Epithelial cell of proximal tubule (primary cell): ENCODE results near the gene MOB3A. TPM values are rescaled to one million over a fixed set of nuclear protein-coding genes. Genes with fewer than 3 reads are reported as not detected.

Source experiments
- DNase-seq: peaks from one replicate; pipeline ENCODE4 v3.0.0-alpha.2; 2011; ENCODE audit warnings: low read depth
- H3K4me3 ChIP-seq: 2 replicates; pipeline ENCODE4 v1.5.1; 2011; ENCODE audit warnings: low read depth, mild to moderate bottlenecking, low read length
- total RNA-seq: library from RNA; depleted of rRNA; stranded (reverse); fragments of >200 nt; gene quantifications from 2 replicates; pipeline ENCODE4 v1.2.3, GENCODE V29; 2015
- TF ChIP-seq, protein P1 (sequence below): conservative IDR thresholded peaks from 2 replicates; pipeline ENCODE4 v1.5.1; 2012; ENCODE audit warnings: low read depth, mild to moderate bottlenecking, low read length

The MOB3A gene
- total RNA-seq, 1 donor from 2014 or later = 29.9 TPM

DNA sequence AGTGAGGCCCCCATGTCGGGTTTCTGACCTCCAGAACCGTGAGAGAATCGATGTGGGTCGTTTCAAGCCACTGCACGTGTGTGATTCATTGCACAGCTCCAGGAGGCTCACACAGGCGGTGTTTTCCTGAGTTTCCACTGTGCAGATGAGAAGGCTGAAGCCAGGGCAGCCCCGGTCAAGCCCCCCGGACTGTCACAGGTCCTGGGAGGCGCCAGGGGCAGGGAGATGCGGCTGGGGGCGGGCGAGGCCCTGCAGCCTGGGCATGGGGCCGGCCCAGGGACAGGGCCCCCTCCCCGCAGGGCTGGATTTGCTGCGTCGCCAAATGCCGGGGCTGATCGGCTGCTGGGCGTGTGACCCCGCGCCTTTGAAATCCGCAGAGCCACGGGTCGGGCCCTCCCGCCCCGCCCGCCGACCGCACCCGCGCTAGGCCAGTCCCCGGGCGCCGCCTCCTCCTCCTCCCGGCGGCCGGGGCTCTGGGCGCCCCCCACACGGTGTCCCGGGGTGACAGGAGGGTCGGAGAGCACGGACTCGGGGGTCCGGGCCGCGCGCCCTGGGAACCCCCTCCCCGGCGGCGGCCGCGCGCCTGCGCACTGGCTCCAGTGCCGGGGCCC lies 35.1 kb downstream of the MOB3A start:
- peak; percentile 73 for DNase-seq
- peak overlapping the region; percentile 56 for H3K4me3 ChIP-seq
- TF ChIP-seq, protein P1, sequence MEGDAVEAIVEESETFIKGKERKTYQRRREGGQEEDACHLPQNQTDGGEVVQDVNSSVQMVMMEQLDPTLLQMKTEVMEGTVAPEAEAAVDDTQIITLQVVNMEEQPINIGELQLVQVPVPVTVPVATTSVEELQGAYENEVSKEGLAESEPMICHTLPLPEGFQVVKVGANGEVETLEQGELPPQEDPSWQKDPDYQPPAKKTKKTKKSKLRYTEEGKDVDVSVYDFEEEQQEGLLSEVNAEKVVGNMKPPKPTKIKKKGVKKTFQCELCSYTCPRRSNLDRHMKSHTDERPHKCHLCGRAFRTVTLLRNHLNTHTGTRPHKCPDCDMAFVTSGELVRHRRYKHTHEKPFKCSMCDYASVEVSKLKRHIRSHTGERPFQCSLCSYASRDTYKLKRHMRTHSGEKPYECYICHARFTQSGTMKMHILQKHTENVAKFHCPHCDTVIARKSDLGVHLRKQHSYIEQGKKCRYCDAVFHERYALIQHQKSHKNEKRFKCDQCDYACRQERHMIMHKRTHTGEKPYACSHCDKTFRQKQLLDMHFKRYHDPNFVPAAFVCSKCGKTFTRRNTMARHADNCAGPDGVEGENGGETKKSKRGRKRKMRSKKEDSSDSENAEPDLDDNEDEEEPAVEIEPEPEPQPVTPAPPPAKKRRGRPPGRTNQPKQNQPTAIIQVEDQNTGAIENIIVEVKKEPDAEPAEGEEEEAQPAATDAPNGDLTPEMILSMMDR = no peak

GRCh38 chr19:2059422-2060201 lies 36.5 kb downstream of the MOB3A start:
- TF ChIP-seq, protein P1 = no peak
- DNase-seq = no peak
- peak overlapping the region; percentile 56 for H3K4me3 ChIP-seq

GRCh38 chr19:2058570-2059421 lies 37.3 kb downstream of the MOB3A start:
- TF ChIP-seq, protein P1 = no peak
- no peak for DNase-seq
- H3K4me3 ChIP-seq = no peak overlapping the region

GRCh38 chr19:2057484-2058469 lies 38.3 kb downstream of the MOB3A start:
- TF ChIP-seq, protein P1 = no peak

DNA sequence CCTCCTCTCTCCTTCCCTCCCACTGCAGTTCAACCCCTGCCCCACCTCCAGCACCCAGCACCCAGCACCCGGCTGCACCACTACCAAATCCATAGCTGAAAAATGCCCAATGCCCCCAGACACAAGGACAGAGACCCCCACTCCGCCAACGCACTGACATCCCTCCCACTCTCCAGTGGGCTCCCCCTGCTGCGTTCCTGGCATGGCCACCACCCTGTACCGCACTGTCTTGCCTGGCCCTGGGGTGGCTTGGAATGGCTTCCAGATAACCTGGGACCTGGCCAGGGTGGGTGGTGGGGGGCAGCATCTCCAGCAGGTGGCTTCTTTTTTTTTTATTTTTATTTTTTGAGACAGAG lies 39.3 kb downstream of the MOB3A start:
- TF ChIP-seq, protein P1 = no peak
- no peak for DNase-seq
- no peak overlapping the region for H3K4me3 ChIP-seq

More at GRCh38 chr19:2057484-2058469, 38.3 kb downstream of the MOB3A start:
- H3K4me3 ChIP-seq = no peak overlapping the region
- no peak for DNase-seq
